GM12878 (cell line): ENCODE measurements around the gene CREB5. TPM values are rescaled to one million over a fixed set of nuclear protein-coding genes. Genes with fewer than 3 reads are reported as not detected.

Source experiments
- CBX5 ChIP-seq: sonication (generic); IDR thresholded peaks from 2 replicates; pipeline ENCODE4 v1.6.1; 2016; ENCODE audit warnings: low read depth, moderate library complexity, mild to moderate bottlenecking, inconsistent platforms
- CHD4 ChIP-seq: fragments of 200-600 bp; sonication (generic); IDR thresholded peaks from 2 replicates; pipeline ENCODE4 v1.6.1; 2016; ENCODE audit warnings: mild to moderate bottlenecking
- EP300 ChIP-seq, 2 experiments: fragments of 150-350 bp in 1 of 2; IDR thresholded peaks; 2 replicates each; pipeline ENCODE4 v1.6.1; 2011 to 2012; ENCODE audit warnings: low read depth in 2 of 2, low read length in 2 of 2, borderline replicate concordance in 1 of 2, improper control_type of control experiment in 1 of 2, inconsistent platforms in 1 of 2; ENCODE audit not compliant: control insufficient read depth in 1 of 2
- EZH2 ChIP-seq: IDR thresholded peaks from 2 replicates; pipeline ENCODE4 v1.6.1; 2012; ENCODE audit warnings: low read depth, mild to moderate bottlenecking, control low read depth, inconsistent platforms, low read length, borderline replicate concordance; ENCODE audit not compliant: control insufficient read depth
- MTA3 ChIP-seq: IDR thresholded peaks from 2 replicates; pipeline ENCODE4 v1.6.1; 2012; ENCODE audit warnings: low read length, inconsistent platforms, borderline replicate concordance
- MXI1 ChIP-seq: fragments of 150-350 bp; IDR thresholded peaks from 2 replicates; pipeline ENCODE4 v1.6.1; 2011; ENCODE audit warnings: low read depth, mild to moderate bottlenecking, inconsistent platforms, low read length, improper control_type of control experiment
- NFIC ChIP-seq: IDR thresholded peaks from 2 replicates; pipeline ENCODE4 v1.6.1; 2012; ENCODE audit warnings: low read depth, mild to moderate bottlenecking, inconsistent platforms, low read length, moderate library complexity
- NFYB ChIP-seq: IDR thresholded peaks from 2 replicates; pipeline ENCODE4 v1.6.1; 2011; ENCODE audit warnings: low read depth, mild to moderate bottlenecking, low read length, improper control_type of control experiment, moderate library complexity; ENCODE audit not compliant: insufficient read depth
- RAD21 ChIP-seq: IDR thresholded peaks from 2 replicates; pipeline ENCODE4 v1.6.1; 2011; ENCODE audit warnings: mild to moderate bottlenecking, low read depth, low read length, moderate library complexity; ENCODE audit not compliant: insufficient read depth
- SRF ChIP-seq, 2 experiments: IDR thresholded peaks; 2 replicates each; pipeline ENCODE4 v1.6.1; 2011; ENCODE audit warnings: low read depth in 2 of 2, low read length in 2 of 2, mild to moderate bottlenecking in 1 of 2, moderate library complexity in 1 of 2
- STAT3 ChIP-seq: IDR thresholded peaks from 2 replicates; pipeline ENCODE4 v1.6.1; 2011; ENCODE audit warnings: low read depth, low read length, improper control_type of control experiment
- SUPT20H ChIP-seq: IDR thresholded peaks from 2 replicates; pipeline ENCODE4 v1.6.1; 2011; ENCODE audit warnings: low read depth, mild to moderate bottlenecking, low read length, moderate library complexity, borderline replicate concordance; ENCODE audit not compliant: control insufficient read depth
- TBL1XR1 ChIP-seq: IDR thresholded peaks from 2 replicates; pipeline ENCODE4 v1.6.1; 2012; ENCODE audit warnings: low read depth, low read length, improper control_type of control experiment
- TCF12 ChIP-seq: IDR thresholded peaks from 2 replicates; pipeline ENCODE4 v1.6.1; 2011; ENCODE audit warnings: low read depth, mild to moderate bottlenecking, low read length
- YBX1 ChIP-seq: fragments of 450-650 bp; IDR thresholded peaks from 2 replicates; pipeline ENCODE4 v1.6.1; 2016; ENCODE audit warnings: antibody characterized with exemption
- ZNF384 ChIP-seq: IDR thresholded peaks from 2 replicates; pipeline ENCODE4 v1.6.1; 2012; ENCODE audit warnings: low read depth, mild to moderate bottlenecking, low read length, improper control_type of control experiment, borderline replicate concordance
- polyA plus RNA-seq, 11 experiments: library from polyadenylated mRNA; depleted of rRNA in 4 of 11; unstranded in 6 of 11; stranded (reverse) in 5 of 11; fragments of >200 nt; fragmentation: Nextera tagmentation in 4 of 11; fragmentation: Illumina TruSeq in 1 of 11; extraction: Ambion mirVana in 4 of 11; extraction: Trizol in 1 of 11; gene quantifications; 1 replicate in 1 of 11; 2 replicates in 10 of 11; pipeline versions ENCODE4 v1.2.1 to v1.2.3, GENCODE V29; 2011 to 2016; ENCODE audit warnings: inconsistent platforms in 2 of 11, missing spikeins in 2 of 11, low read depth in 1 of 11
- total RNA-seq, 4 experiments: library from RNA; depleted of rRNA in 3 of 4; stranded (reverse); fragments of >200 nt in 3 of 4; fragmentation: Illumina TruSeq in 1 of 4; extraction: Trizol in 1 of 4; gene quantifications; 2 replicates each; pipeline versions ENCODE4 v1.2.1 to v1.2.3, GENCODE V29; 2013 to 2021
- TF ChIP-seq, protein P1 (sequence below), 3 experiments: IDR thresholded peaks in 2 of 3; conservative IDR thresholded peaks in 1 of 3; 2 replicates each; pipeline ENCODE4 v1.5.1; 2011; ENCODE audit warnings: low read depth in 3 of 3, low read length in 3 of 3, mild to moderate bottlenecking in 3 of 3, control low read depth in 2 of 3, moderate library complexity in 2 of 3, inconsistent platforms in 1 of 3, mixed read lengths in 1 of 3; ENCODE audit not compliant: control insufficient read depth in 2 of 3, insufficient read depth in 1 of 3; ENCODE audit errors: extremely low read depth in 1 of 3

The CREB5 gene
- total and polyA plus RNA-seq, 10 of the 15 experiments (the other 5 are each of a cell fraction or from before 2014, with no cell fraction given), result 12.9 to 74.1 (median 53.0) TPM

DNA sequence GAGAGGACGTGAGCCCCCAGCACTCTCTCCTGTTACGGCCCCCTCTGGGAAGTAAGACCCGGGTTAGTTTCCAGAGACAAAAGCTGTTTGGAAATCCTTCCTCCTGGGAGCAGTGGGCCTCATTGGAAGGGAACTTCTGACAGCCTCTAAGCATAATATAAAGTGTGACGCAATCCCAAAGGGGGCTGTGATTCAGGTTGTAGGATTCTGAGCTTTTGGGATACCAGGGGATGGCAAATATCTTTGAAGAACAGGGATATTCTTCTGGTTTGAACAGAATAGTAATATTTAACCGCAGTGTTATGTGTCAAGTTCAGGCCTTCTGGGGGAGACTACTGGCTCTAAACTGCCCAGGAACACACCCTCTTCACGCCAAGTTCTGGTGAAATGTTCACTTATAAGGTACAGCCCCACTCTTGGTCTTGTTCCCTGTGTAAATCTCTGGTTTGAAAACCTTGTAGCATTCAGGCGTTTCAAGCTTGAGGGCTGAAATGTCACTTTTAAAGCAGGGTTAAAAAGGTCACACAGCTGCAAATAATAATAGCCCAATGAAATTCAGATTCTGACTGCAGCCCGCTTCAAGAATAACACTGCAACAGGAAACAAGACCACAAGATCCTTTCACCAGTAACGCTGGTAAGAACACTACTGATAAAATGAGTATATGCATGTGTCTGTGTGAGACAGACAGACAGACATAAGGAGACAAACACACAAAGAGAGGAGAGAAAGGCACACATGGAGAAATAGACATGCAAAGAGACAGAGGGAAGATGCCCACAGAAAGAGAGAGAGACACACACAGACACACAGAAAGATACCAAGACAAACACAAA is 69.0 kb downstream of the CREB5 start (continued):
- no peak for TF ChIP-seq CHD4
- no peak for TF ChIP-seq YBX1
- TF ChIP-seq SRF (IDR thresholded peaks at IDR 0.05; ENCODE audit: low read depth in 2 of 2, low read length in 2 of 2), result 0 out of 4 replicates have a peak, but pooled peaks of 1 of the 2 experiments have one; percentile 44
- TF ChIP-seq EP300 (IDR thresholded peaks at IDR 0.05; ENCODE audit: borderline replicate concordance in 1 of 2, control insufficient read depth in 1 of 2, low read depth in 2 of 2, low read length in 2 of 2), result peak; percentile 88 to 94
- TF ChIP-seq MXI1, result 0 out of 2 replicates have a peak, but pooled peaks have one; percentile 29
- no peak for TF ChIP-seq NFYB
- TF ChIP-seq RAD21, result peak; percentile 26
- TF ChIP-seq EZH2, result no peak
- peak; percentile 99 for TF ChIP-seq CBX5
- no peak for TF ChIP-seq SUPT20H
- peak; percentile 99 for TF ChIP-seq MTA3
- no peak for TF ChIP-seq ZNF384
- peak; percentile 99 for TF ChIP-seq TBL1XR1
- TF ChIP-seq STAT3, result peak; percentile 90
- TF ChIP-seq TCF12, result peak; percentile 95
- peak; percentile 100 for TF ChIP-seq NFIC
- TF ChIP-seq, protein P1, sequence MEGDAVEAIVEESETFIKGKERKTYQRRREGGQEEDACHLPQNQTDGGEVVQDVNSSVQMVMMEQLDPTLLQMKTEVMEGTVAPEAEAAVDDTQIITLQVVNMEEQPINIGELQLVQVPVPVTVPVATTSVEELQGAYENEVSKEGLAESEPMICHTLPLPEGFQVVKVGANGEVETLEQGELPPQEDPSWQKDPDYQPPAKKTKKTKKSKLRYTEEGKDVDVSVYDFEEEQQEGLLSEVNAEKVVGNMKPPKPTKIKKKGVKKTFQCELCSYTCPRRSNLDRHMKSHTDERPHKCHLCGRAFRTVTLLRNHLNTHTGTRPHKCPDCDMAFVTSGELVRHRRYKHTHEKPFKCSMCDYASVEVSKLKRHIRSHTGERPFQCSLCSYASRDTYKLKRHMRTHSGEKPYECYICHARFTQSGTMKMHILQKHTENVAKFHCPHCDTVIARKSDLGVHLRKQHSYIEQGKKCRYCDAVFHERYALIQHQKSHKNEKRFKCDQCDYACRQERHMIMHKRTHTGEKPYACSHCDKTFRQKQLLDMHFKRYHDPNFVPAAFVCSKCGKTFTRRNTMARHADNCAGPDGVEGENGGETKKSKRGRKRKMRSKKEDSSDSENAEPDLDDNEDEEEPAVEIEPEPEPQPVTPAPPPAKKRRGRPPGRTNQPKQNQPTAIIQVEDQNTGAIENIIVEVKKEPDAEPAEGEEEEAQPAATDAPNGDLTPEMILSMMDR (IDR thresholded peaks at IDR 0.05 in 2 of 3, conservative IDR thresholded peaks at IDR 0.05 in 1 of 3; ENCODE audit: control insufficient read depth in 2 of 3, extremely low read depth in 1 of 3, insufficient read depth in 1 of 3, low read depth in 3 of 3, low read length in 3 of 3), result no peak
